Stimulated activated effector memory CD8-positive, alpha-beta T cell treated with anti-CD3 and anti-CD28 coated beads, Interleukin-12 subunit alpha, Interleukin-12 subunit beta, amount 100 ng/mL, for 72 hours (primary cell): ENCODE data around the gene BRD3OS.
A peak's percentile ranks its signal among the peaks of the same experiment; 100 is the strongest.

Source experiments
- ATAC-seq: fragments of 150-1000 bp; cut with Tn5 transposase; 2 replicates; pipeline ENCODE4 v1.10.0; 2021
- DNase-seq, 2 donors: peaks; one replicate each; pipeline ENCODE4 v3.0.0; 2021 to 2022; ENCODE audit warnings: low spot score in 2 of 2
- H3K27ac Mint-ChIP-seq: one replicate; pipeline ENCODE4 v1.8.0; 2022; ENCODE audit warnings: mild to moderate bottlenecking, mixed read lengths
- H3K36me3 Mint-ChIP-seq: one replicate; pipeline ENCODE4 v1.8.0; 2022; ENCODE audit warnings: mild to moderate bottlenecking, mixed read lengths
- H3K4me1 Mint-ChIP-seq: one replicate; pipeline ENCODE4 v1.8.0; 2022; ENCODE audit warnings: mixed read lengths
- H3K4me3 Mint-ChIP-seq: one replicate; pipeline ENCODE4 v1.8.0; 2022; ENCODE audit warnings: mild to moderate bottlenecking, mixed read lengths
- H3K9me3 Mint-ChIP-seq: one replicate; pipeline ENCODE4 v1.8.0; 2022; ENCODE audit warnings: mixed read lengths

Gene BRD3OS

GRCh38 chr9:134010310-134011173 is 14.7 kb upstream of the BRD3OS start:
- DNase-seq (no peak), ATAC-seq (no peak)
- H3K27ac Mint-ChIP-seq, result no peak overlapping the region
- H3K9me3 Mint-ChIP-seq, result no peaks in the 10 kb centered on the region
- no peaks in the 10 kb centered on the region for H3K4me1 Mint-ChIP-seq
- H3K36me3 Mint-ChIP-seq, result no peaks in the 10 kb centered on the region
- no peak overlapping the region for H3K4me3 Mint-ChIP-seq

- Mint-ChIP-seq H3K9me3 (no peaks in the 10 kb centered on the region), H3K4me1 (no peaks in the 10 kb centered on the region), H3K4me3 (no peak overlapping the region), H3K27ac (no peak overlapping the region), H3K36me3 (no peaks in the 10 kb centered on the region)
- DNase-seq (no peak), ATAC-seq (no peak)
Observed at GRCh38 chr9:134011401-134011800, 13.9 kb upstream of the BRD3OS start.

GRCh38 chr9:134014946-134015345 is 10.3 kb upstream of the BRD3OS start:
- ATAC-seq, result no peak
- H3K27ac Mint-ChIP-seq, result no peak overlapping the region
- no peak overlapping the region for H3K4me3 Mint-ChIP-seq
- no peaks in the 10 kb centered on the region for H3K36me3 Mint-ChIP-seq
- no peaks in the 10 kb centered on the region for H3K4me1 Mint-ChIP-seq
- no peak for DNase-seq
- no peaks in the 10 kb centered on the region for H3K9me3 Mint-ChIP-seq

GRCh38 chr9:134024214-134024792 is 978 bp upstream of the BRD3OS start:
- ATAC-seq (no peak), DNase-seq (no peak)
- H3K4me1 Mint-ChIP-seq, result peaks cover 10% of the 10 kb centered on the region
- no peaks in the 10 kb centered on the region for H3K36me3 Mint-ChIP-seq
- H3K9me3 Mint-ChIP-seq, result no peaks in the 10 kb centered on the region
- peak overlapping the region; percentile 71 for H3K4me3 Mint-ChIP-seq
- no peak overlapping the region for H3K27ac Mint-ChIP-seq

- peak overlapping the region; percentile 71 for H3K4me3 Mint-ChIP-seq
- no peaks in the 10 kb centered on the region for H3K9me3 Mint-ChIP-seq
- DNase-seq (peak; percentile 35 to 83), ATAC-seq (peak; percentile 63)
- H3K27ac Mint-ChIP-seq, result no peak overlapping the region
- no peaks in the 10 kb centered on the region for H3K36me3 Mint-ChIP-seq
- H3K4me1 Mint-ChIP-seq, result peaks cover 10% of the 10 kb centered on the region
Observed at GRCh38 chr9:134025606-134026541, 593 bp downstream of the BRD3OS start.

- H3K4me3 Mint-ChIP-seq, result peak overlapping the region; percentile 71
- H3K4me1 Mint-ChIP-seq, result peaks cover 10% of the 10 kb centered on the region
- ATAC-seq (no peak), DNase-seq (no peak)
- H3K27ac Mint-ChIP-seq, result no peak overlapping the region
- no peaks in the 10 kb centered on the region for H3K9me3 Mint-ChIP-seq
- H3K36me3 Mint-ChIP-seq, result no peaks in the 10 kb centered on the region
Observed at GRCh38 chr9:134026581-134026980, 1.3 kb downstream of the BRD3OS start.

GRCh38 chr9:134026981-134027380 is 1.7 kb downstream of the BRD3OS start:
- peaks cover 10% of the 10 kb centered on the region for H3K4me1 Mint-ChIP-seq
- H3K9me3 Mint-ChIP-seq, result no peaks in the 10 kb centered on the region
- ATAC-seq (no peak), DNase-seq (no peak)
- peaks cover 4% of the 10 kb centered on the region for H3K36me3 Mint-ChIP-seq
- peak overlapping the region; percentile 71 for H3K4me3 Mint-ChIP-seq
- no peak overlapping the region for H3K27ac Mint-ChIP-seq

GRCh38 chr9:134027561-134027960 is 2.3 kb downstream of the BRD3OS start:
- Mint-ChIP-seq H3K4me1 (peaks cover 10% of the 10 kb centered on the region), H3K36me3 (peaks cover 10% of the 10 kb centered on the region), H3K27ac (no peak overlapping the region), H3K9me3 (no peaks in the 10 kb centered on the region), H3K4me3 (peak overlapping the region; percentile 71)
- no peak for DNase-seq
- ATAC-seq, result no peak

GRCh38 chr9:134028076-134028475 is 2.8 kb downstream of the BRD3OS start:
- Mint-ChIP-seq H3K4me3 (peak overlapping the region; percentile 3), H3K36me3 (peaks cover 15% of the 10 kb centered on the region)

GRCh38 chr9:134028575-134029247 is 3.4 kb downstream of the BRD3OS start:
- H3K4me3 Mint-ChIP-seq, result no peak overlapping the region
- DNase-seq, result no peak
- no peaks in the 10 kb centered on the region for H3K9me3 Mint-ChIP-seq
- H3K36me3 Mint-ChIP-seq, result peaks cover 21% of the 10 kb centered on the region
- peaks cover 10% of the 10 kb centered on the region for H3K4me1 Mint-ChIP-seq
- ATAC-seq, result no peak
- H3K27ac Mint-ChIP-seq, result no peak overlapping the region

More at GRCh38 chr9:134028076-134028475, 2.8 kb downstream of the BRD3OS start:
- no peak overlapping the region for H3K27ac Mint-ChIP-seq
- no peak for DNase-seq
- no peak for ATAC-seq
- H3K4me1 Mint-ChIP-seq, result peaks cover 10% of the 10 kb centered on the region
- H3K9me3 Mint-ChIP-seq, result no peaks in the 10 kb centered on the region

GRCh38 chr9:134029248-134030226 is 4.3 kb downstream of the BRD3OS start:
- no peak for ATAC-seq
- no peak for DNase-seq
- Mint-ChIP-seq H3K4me1 (peaks cover 5% of the 10 kb centered on the region), H3K9me3 (no peaks in the 10 kb centered on the region), H3K4me3 (no peak overlapping the region), H3K27ac (no peak overlapping the region), H3K36me3 (peaks cover 28% of the 10 kb centered on the region)

GRCh38 chr9:134030821-134031470 is 5.7 kb downstream of the BRD3OS start:
- DNase-seq (no peak), ATAC-seq (no peak)
- H3K27ac Mint-ChIP-seq, result no peak overlapping the region
- peaks cover 42% of the 10 kb centered on the region for H3K36me3 Mint-ChIP-seq
- H3K4me3 Mint-ChIP-seq, result no peak overlapping the region
- H3K4me1 Mint-ChIP-seq, result no peaks in the 10 kb centered on the region
- H3K9me3 Mint-ChIP-seq, result no peaks in the 10 kb centered on the region

- no peak for ATAC-seq
- no peak for DNase-seq
- Mint-ChIP-seq H3K27ac (no peak overlapping the region), H3K4me3 (no peak overlapping the region), H3K9me3 (no peaks in the 10 kb centered on the region), H3K36me3 (peaks cover 51% of the 10 kb centered on the region), H3K4me1 (no peaks in the 10 kb centered on the region)
Observed at GRCh38 chr9:134031783-134032182, 6.5 kb downstream of the BRD3OS start.
